Measurements from ENCODE around the gene KRAS.

DNA sequence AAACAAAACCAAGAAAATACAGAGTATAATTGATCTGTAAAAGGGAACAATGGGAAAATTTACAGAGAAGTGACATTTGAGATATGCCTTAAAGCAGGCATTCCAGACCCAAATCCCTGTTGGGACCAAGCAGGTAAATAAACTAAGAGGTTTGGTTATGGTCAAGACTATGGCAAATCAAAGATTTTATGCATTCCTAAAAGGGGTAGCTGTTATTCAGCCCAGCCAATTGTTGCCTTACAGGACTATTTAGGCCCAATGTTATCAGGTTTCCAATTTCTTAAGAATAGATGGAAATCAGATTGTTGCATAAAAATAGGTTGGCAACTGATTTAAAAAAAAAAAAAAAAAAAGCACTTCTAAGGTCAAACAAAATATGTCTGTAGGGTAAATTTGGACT lies 61.1 kb downstream of the KRAS start:
- no peak for TF ChIP-seq EZH2phosphoT487 (IDR thresholded peaks at IDR 0.05; ENCODE audit: borderline replicate concordance, low read depth, low read length)
- TF ChIP-seq, protein P1, sequence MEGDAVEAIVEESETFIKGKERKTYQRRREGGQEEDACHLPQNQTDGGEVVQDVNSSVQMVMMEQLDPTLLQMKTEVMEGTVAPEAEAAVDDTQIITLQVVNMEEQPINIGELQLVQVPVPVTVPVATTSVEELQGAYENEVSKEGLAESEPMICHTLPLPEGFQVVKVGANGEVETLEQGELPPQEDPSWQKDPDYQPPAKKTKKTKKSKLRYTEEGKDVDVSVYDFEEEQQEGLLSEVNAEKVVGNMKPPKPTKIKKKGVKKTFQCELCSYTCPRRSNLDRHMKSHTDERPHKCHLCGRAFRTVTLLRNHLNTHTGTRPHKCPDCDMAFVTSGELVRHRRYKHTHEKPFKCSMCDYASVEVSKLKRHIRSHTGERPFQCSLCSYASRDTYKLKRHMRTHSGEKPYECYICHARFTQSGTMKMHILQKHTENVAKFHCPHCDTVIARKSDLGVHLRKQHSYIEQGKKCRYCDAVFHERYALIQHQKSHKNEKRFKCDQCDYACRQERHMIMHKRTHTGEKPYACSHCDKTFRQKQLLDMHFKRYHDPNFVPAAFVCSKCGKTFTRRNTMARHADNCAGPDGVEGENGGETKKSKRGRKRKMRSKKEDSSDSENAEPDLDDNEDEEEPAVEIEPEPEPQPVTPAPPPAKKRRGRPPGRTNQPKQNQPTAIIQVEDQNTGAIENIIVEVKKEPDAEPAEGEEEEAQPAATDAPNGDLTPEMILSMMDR (conservative IDR thresholded peaks at IDR 0.05; ENCODE audit: low read length) = no peak

Measured in OCI-LY7 (cell line).